ENCODE data around the gene ADCY2.

DNA sequence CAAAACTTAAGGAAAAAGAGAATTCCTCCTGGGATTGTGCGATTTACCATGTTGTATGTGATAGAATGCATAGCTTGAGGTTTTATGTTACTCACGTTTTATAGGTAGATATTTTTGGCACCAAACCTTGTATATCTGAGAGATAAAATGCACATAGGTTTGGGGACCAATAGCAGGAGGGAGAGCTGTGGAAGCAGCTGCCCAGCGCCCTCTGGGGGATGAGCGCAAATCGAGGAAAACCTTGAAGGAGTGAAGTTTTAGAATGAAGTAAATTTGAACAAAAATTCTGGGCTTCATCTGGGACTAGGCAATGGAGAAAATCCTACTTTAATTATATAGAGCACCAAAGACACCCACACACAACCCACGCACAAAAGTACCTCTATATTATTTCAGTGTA is 197.0 kb downstream of the ADCY2 start:
- TF ChIP-seq, protein P1, sequence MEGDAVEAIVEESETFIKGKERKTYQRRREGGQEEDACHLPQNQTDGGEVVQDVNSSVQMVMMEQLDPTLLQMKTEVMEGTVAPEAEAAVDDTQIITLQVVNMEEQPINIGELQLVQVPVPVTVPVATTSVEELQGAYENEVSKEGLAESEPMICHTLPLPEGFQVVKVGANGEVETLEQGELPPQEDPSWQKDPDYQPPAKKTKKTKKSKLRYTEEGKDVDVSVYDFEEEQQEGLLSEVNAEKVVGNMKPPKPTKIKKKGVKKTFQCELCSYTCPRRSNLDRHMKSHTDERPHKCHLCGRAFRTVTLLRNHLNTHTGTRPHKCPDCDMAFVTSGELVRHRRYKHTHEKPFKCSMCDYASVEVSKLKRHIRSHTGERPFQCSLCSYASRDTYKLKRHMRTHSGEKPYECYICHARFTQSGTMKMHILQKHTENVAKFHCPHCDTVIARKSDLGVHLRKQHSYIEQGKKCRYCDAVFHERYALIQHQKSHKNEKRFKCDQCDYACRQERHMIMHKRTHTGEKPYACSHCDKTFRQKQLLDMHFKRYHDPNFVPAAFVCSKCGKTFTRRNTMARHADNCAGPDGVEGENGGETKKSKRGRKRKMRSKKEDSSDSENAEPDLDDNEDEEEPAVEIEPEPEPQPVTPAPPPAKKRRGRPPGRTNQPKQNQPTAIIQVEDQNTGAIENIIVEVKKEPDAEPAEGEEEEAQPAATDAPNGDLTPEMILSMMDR (optimal IDR thresholded peaks at IDR 0.05 in 1 of 3, IDR thresholded peaks at IDR 0.05 in 1 of 3, conservative IDR thresholded peaks at IDR 0.05 in 1 of 3; ENCODE audit: extremely low read depth in 1 of 3, insufficient read depth in 2 of 3, low read length in 3 of 3): peak in 2 of 3 experiments; percentile 48 to 53
- no peak for TF ChIP-seq EZH2 (IDR thresholded peaks at IDR 0.05; ENCODE audit: low read length)

Measured in keratinocyte (primary cell).